Measurements from ENCODE around the gene C10orf95.

Gene C10orf95

GRCh38 chr10:102433619-102434046 lies 17.7 kb downstream of the C10orf95 start:
- DNase-seq = no peak

- DNase-seq = peak; percentile 88
Measured at GRCh38 chr10:102432162-102432950, 19.0 kb downstream of the C10orf95 start, which contains the start of gene CUEDC2. Gene CUEDC2, minus strand, starts transcription at chr10:102432574. Its CDS starts 7,386 bp downstream, at chr10:102425188.

GRCh38 chr10:102431452-102432124 lies 19.8 kb downstream of the C10orf95 start:
- DNase-seq = no peak

DNA sequence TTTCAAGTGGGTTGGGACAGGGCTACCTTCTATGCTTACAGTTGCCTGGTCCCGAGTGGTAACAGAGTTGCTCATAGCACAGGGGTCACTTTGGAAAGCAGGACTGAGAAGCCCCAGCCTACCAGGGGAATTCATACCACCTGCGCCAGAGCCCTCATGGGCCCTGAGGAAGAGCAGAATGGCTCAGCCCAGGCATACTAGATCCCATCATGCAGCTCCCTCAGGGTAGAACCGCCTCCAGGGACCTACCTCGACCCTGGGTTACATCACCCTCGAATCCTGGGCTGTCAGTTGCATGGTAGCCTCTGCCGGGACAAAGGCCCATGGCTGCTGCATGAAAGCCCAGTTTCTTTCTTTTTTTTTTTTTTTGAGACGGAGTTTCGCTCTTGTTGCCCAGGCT lies 21.9 kb downstream of the C10orf95 start:
- no peak for DNase-seq

DNA sequence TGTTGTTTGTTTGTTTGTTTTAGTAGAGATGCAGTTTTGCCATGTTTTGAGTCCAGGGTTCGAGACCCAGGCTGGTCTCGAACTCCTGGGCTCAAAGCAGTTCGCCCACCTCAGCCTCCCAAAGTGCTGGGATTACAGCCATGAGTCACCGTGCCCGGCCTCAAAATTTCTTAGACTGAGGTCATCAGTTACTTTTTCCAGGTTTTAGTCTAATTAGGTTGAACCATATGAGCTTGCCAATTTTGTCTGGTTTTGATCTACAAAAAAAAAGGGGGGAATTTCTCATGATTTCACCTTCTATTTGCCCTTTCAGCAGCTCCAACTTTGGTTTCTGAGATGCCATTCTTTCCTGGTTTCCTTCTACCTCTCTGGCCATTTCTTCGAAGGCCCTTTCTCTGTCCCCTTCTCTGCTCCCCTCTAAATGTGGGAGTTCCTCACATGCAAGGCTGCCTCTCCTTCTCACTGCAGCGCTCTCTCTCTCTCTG lies 24.5 kb downstream of the C10orf95 start:
- no peak for DNase-seq

- no peak for DNase-seq
Measured at GRCh38 chr10:102425444-102425843, 25.9 kb downstream of the C10orf95 start.

DNA sequence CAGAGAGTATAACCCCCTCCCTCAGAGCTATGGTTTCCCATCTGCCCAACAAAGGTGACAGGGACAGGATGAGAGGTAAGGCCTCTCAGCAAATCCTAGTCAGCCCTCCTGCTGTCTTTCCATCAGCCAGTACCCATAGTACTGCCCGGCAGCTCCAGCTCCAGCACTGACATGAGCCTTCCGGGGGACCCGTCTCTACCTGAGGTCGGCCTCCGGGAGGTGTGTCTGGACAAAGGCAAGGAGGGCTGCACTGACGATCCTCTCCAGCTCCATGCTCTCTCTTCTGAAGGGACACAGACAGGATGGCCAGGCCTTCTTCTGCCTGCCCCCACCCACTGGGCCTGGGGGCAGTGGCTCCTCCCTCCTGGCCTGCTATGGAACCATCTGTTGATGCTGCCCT lies 26.4 kb downstream of the C10orf95 start:
- DNase-seq = no peak

- no peak for DNase-seq
Measured at GRCh38 chr10:102424145-102424544, 27.2 kb downstream of the C10orf95 start.

GRCh38 chr10:102423372-102423968 lies 27.9 kb downstream of the C10orf95 start:
- no peak for DNase-seq

- peak; percentile 28 for DNase-seq
Measured at GRCh38 chr10:102422545-102423129, 28.7 kb downstream of the C10orf95 start.

DNA sequence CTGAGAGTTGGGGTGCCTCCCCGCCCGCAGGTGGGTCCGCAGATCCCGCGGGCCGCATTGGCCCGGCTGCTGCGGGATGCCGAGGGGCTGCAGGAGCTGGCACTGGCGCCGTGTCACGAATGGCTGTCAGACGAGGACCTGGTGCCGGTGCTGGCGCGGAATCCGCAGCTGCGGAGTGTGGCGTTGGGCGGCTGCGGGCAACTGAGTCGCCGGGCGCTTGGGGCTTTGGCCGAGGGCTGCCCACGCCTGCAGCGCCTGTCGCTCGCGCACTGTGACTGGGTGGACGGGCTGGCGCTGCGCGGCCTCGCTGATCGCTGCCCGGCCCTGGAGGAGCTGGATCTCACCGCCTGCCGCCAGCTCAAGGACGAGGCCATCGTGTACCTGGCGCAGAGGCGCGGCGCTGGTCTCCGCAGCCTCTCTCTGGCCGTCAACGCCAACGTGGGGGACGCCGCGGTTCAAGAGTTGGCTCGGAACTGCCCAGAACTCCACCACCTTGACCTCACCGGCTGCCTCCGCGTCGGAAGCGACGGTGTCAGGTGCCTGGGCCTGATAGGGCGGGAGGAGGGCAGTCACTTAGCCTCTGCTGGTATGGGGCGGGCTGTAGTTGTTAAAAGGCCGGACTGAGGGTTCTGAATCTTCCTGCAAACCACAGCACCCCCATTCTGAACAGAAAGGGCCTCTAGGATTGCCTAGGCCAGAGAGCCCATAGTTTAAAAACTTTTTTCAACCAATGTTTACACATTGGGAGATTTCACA lies 29.4 kb downstream of the C10orf95 start:
- DNase-seq = no peak

GRCh38 chr10:102421507-102421756 lies 29.9 kb downstream of the C10orf95 start:
- no peak for DNase-seq

GRCh38 chr10:102420714-102421506 lies 30.4 kb downstream of the C10orf95 start, which contains the start of gene FBXL15:
Gene FBXL15, plus strand, starts transcription at chr10:102420836. Its CDS starts 294 bp downstream, at chr10:102421130.
- DNase-seq = peak; percentile 66

DNA sequence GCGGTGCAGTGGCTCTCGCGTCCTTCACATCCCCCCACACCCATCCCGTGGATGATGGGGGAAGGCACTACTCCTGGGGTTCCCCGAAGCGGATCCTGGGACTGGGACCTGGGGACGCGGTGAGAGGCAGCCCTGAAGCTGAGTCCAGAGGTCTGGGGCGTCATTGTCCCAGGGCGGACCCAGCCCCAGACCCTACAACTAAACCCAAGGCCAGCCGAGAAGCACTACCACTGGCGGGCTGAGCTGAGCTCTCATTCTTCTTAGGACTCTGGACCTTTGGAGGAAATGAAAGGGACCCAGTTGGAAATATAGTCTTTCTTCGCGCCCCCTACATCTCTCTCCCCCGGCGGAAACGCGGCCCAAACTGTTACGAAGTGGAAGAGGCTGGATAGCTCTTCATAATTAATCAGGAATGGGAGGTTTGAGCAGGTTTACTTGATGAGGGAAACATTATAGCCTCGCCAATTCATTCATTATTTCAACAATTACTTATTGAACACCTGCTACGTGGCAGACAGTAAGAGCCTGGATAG lies 31.1 kb downstream of the C10orf95 start:
- DNase-seq = no peak

DNA sequence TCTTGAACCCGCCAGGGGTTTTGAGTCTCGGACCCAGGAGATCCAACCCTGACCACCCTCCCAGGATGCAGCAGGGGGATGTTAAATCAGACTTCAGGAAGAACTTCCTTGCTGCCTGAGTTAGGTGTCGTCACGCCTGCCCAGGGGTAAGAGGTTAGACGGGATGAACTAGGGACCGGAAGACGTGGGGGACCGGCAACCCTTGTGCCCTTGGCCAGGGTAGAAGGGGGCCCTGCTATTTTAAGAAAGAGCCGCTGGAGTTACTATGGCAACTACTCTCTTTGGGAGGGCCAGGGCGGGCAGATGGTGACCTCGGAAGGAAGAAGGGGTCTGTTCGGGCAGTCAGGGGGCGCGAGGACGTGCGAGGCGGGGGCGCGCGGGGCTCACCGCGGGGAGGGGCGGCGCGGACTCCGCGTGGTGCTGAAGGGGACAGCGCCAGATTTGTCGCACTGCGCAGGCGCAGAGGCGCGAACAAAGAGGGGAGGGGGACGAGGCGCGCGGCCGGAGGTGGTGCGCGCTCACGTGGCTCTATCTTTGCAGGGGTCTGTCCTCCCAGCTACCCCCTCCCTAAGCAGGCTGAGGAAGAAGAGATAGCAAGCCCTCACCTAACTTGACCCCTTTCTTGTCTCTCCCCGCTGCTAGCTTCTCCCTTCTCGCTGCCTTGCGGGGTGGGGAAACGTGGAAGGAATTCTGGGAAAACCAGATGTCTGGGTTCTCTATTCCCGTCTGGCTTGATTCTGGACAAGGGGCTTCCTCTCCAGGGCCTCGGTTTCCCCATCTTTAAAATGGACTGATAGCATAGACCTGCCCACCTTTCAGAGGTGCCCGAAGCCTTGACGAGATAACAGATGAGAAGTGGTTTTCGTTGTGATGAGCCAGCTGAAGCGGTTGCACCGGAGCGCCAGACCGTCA lies 31.8 kb downstream of the C10orf95 start:
- DNase-seq = no peak

GRCh38 chr10:102418622-102419268 lies 32.6 kb downstream of the C10orf95 start, which contains the start of gene PSD:
Gene PSD, minus strand, starts transcription at chr10:102418785. Its CDS starts 1,747 bp downstream, at chr10:102417038.
- DNase-seq = no peak

- DNase-seq = no peak
Measured at GRCh38 chr10:102416695-102417094, 34.6 kb downstream of the C10orf95 start.

GRCh38 chr10:102416283-102416682 lies 35.1 kb downstream of the C10orf95 start:
- no peak for DNase-seq

DNA sequence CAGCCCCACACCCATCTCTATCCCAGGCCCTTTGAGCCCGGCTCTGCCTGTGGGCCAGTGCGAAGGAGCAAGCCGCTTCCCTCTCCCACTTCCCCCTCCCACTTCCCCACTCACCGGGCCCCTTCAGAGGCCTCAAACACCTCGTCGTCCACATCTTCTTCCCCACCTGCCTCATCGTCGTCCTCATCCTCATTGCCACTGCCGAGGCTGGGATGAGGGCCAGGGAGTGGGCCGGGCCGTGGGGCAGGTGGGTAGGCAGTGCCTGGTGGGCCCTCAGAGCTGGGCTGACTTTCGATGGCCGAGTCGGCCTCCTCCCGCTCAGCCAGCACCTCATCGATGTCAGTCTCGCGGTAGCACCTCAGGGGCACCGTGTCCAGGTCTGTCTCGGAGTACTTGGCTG lies 36.6 kb downstream of the C10orf95 start:
- no peak for DNase-seq

All from NCI-H1048 (cell line).